Measurements from ENCODE around the gene CBFA2T2.
"Not testable (repeated sequence)": the region's sequence is repeated elsewhere in the genome, so short reads cannot be mapped to it uniquely, and the experiment has no call there.

CBFA2T2 gene

DNA sequence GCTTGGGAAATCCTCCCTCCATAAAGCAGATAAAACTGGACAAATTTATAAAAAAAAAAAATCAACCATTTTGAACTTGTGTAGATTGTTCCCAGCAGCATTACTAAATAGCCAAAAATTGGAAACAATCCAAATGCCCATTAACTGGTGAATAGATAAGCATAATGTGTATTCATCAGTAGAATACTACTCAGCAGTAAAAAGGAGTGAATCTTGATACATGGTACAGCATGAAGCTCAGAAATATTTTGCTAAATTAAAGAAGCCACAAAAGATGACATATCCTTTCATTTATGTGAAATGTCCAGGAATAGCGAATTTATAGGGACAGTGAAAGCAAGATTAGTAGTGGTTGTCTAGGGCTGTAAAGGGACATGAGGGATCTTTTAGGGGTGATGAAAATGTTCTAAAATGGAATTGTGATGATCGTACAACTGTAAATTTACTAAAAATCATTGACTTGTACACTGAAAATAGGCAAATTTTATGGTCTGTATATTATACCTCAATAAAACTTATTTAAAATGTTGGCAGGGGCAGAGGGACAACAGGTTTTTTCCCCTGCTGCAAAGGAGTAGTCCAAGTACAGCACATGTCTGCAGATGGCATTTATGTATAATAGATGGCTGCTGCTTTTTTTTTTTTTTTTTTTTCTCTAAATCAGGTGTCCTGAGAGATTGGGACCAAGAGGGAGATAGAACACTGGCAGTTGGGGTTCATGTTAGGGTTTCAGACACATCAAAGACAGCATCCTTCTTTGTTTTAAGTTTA, 59.5 kb downstream of the CBFA2T2 start:
- DNase-seq (ENCODE audit: low read depth, low spot score), result no peak

DNA sequence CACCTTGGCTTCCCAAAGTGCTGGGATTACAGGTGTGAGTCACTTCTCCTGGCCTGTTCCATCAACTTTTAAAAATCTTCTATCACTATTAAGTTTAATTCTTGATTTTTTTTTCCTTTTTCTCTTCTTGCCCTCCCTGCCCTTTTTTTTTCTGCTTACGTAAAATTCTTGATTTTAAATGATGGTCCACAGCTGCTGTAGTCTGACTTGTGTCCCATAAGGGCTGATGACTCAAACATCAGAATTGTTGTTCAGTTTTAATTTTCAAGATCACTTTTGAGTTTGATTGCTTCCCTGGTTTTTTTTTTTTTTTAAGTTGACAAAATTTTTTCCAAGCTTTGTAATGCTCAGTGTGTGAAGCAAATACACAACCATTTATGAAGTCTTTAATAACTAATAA, 61.9 kb downstream of the CBFA2T2 start:
- no peak for DNase-seq (ENCODE audit: low read depth, low spot score)

DNA sequence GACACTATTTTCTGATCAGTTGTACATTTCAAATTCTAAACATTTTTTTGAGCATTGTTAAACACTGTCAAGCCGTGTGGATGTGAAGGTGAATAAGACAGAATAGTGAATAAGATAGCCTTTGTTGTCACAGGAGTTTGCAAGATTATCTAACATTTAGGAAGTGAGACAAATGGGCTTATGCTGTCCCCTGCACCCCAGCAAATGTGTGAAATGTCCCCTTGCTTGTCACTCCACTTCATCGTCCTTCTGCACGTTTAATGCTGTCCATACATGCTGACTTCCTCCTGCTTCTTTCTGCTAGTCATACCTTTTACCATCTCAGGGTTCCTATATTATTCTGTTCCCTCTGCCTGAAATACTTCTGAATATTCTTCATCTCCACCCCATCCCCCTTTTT, 62.6 kb downstream of the CBFA2T2 start:
- no peak for DNase-seq (ENCODE audit: low read depth, low spot score)

DNA sequence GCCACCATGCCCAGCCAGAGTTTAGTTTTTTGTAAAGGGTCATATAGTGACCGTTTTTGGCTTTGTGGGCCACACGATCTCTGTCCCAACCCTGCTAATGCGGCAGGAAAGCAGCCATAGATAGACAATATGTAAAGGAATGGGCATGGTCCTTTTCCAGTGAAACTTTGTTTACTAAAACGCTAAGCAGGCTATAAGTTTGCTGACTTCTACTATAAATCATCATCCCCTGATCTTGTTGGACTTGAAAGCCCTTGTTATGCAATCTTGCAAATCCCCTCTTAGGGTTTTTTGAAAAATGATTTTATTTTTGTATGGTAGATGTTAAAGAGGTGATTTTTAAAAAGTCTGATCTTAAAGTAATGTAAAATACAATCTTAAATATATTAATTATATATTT, 63.6 kb downstream of the CBFA2T2 start:
- DNase-seq (ENCODE audit: low read depth, low spot score), result no peak

DNA sequence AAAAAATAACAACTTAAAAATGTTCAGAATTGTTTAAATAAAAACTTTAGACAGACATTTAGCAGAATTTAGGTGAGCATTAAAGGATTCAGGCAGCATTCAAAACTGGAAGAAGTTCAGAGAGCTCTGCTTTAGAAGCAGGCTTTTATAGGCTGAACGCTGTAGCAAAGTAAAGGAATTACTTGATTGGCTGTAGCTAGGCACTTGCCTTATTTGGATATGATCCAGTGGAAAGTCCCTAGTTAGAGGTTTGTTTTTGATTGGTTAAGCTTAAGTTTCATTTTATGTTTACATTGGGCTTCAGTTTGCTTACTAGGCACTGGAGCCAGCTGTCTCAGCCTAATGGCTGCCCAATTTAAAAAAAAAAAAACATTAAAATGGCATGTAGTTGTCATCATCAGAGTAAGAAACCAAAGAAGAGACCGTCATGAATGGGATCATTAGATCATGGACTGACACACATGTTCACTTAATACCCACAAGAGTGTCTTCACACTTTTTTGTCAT, 65.1 kb downstream of the CBFA2T2 start:
- peak; percentile 17 for DNase-seq (ENCODE audit: low read depth, low spot score)

DNA sequence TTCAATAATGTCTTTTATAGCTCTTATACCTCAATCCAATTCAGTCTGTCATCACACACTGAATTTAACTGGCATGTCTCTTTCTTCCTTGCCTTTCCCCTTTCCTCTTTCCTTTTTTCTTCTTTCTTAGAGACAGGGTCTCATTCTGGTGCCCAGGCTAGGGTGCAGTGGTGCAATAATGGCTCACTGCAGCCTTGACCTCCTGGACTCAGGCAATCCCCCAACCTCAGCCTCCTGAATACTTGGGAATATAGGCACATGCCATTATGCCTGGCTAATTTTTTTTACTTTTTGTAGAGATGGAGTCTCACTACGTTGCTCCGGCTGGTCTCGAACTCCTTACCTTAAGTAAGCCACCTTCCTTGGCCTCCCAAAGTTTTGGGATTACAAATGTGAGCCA, 65.9 kb downstream of the CBFA2T2 start:
- no peak for DNase-seq (ENCODE audit: low read depth, low spot score)

DNA sequence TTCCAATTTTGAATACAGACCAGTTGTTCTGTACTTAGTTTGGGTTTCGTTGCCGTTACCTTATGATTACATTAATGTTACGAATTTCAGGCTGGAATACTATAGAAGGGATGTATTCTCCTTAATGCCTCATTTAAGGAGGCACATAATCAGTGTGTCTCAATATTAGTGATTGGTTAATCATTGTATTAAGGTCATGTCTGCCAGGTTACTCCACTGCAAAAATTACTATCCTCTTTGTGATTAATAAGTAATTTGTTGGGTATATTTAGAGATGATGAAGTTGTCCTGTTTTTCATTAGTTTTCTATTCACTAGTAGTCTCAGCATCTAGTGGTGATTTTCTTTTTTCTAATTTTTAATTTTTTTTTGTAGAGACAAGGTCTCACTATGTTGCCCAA, 66.3 kb downstream of the CBFA2T2 start:
- DNase-seq (ENCODE audit: low read depth, low spot score), result no peak

DNA sequence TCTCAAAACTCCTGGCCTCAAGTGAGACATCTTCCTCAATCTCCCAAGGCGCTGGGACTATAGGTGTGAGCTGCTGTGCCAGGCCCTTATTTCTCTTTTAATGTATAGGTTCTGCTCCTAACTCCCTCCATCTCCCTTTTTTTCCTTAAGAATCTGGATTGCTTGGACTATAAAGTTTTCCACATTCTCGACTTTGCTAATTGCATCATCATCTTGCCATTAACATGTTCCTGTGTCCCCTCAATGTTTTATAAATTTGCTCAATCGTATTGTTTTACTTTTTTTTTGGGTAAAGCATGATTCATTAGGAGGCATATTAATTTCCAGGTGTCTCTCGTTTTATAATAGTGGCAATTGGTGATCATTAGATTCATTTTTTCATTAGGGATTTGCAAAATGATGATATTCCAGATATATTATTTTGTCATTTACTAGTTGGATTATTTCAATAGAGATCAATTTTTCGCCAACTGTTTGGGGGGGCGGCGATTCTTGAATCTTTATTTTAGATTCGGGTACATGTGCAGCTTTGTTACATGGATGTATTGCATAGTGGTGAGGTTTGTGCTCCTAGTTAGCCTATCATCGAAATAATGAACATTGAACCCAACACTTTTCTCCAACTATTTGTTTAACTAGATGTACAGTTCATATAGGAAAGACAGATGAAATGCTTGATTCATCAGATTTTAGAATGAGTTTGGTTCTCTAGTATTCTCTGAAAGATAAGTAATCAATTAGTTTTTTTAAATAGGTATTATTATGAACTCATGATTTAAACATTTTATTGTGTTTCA, 68.7 kb downstream of the CBFA2T2 start:
- no peak for DNase-seq (ENCODE audit: low read depth, low spot score)

DNA sequence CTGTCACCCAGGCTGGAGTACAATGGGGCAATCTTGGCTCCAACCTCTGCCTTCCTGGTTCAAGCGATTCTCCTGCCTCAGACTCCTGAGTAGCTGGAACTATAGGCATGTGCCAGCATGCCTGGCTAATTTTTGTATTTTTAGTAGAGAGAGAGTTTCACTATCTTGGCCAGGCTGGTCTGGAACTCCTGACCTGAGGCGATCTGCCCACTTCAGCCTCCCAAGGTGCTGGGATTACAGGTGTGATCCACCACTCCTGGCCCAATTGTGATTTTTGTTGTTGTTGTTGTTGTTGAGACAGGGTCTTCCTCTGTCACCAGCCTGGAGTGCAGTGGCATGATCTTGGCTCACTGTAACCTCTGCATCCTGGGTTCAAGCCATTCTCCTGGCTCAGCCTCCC, 69.3 kb downstream of the CBFA2T2 start:
- no peak for DNase-seq (ENCODE audit: low read depth, low spot score)

DNA sequence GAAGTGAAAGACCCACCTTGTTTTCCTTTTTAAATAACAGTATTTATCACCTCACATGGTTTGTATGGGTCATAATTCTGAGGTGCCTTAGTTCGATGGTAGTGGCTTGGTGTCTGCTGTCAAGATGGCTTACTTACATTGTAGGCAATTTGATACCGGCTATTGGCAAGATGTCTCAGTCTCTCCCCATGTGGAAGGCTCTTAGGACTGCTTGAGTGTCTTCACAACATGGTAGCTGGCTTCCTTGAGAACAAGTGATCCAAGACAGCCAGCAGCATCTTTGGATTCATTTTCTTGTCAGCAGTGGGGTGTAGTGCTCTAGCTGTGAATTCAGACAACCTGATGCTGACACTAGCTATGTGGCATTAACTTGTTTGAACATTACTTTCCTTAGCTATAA, 70.1 kb downstream of the CBFA2T2 start:
- no peak for DNase-seq (ENCODE audit: low read depth, low spot score)

DNA sequence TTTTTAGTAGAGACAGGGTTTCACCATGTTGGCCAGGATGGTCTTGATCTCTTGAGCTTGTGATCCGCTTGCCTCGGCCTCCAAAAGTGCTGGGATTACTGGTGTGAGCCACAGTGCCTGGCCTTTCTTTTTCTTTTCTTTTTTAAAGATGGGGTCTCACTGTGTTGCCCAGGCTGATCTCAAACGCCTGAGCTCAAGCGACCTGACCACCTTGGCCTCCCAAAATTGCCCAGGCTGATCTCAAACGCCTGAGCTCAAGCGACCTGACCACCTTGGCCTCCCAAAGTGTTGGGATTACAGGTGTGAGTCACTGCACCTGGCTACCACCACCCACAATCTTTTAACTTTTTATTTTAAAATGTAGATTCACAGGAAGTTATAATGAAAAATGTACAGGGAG, 71.2 kb downstream of the CBFA2T2 start:
- not testable (repeated sequence) for DNase-seq (ENCODE audit: low read depth, low spot score)

DNA sequence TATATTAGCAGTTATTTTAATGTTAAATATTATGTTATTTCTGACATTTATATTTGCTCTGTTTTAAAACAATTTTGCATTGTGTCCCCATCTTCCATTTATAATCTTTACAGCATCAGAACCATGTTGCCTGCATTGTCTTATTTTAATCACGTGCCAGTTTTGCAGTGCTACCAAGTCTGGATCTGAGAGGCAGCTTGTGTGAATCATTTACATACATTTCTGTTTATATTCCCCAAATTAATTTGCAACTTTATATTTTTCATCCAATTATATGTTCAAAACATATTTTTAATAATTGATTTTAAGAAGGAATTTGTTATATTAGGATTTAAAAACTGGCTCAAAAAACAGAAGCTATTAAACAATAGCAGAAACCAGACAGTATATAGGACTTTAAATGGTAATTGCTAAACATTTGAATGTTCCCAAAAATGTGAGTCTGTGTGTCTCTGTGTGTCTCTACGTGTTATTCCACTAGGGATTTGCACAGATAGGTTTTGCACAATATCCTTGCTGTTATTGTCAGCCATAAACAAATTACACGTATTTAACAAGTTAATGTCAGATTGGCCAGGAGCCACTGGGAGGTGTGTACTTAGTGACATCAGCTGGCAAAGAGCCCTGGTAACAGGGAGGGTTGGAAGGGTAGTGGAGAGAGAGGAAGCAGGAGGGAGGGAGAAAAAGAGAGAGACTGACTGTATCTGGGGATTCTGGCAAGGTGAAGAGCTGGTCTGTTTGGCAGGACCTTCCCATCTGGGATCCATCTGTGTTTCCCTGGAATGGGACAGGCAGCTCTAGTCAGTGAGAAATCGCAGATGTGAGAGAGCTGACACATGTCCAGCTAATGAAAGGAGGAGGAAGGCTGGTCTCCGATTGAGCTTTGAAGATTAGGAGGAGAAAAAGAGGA, 72.1 kb downstream of the CBFA2T2 start:
- no peak for DNase-seq (ENCODE audit: low read depth, low spot score)

DNA sequence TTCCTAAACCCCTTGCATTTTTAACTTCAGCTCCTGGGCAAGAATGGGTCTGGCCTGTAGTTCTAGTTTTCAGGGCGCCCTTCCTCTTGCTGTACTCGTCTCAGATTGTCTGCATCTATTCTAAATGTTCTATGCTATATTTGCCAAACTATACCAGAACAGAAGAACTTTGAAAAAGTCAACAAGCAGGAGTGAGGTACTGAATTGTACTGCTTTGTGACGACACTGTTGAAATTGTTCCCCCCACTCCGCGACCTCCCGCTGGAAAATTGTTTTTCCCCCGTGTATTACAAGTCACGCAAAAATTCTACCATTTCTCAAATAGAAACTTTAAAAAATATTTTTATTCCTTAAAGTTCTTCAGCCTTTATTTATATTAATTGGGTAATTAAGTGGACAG, 73.9 kb downstream of the CBFA2T2 start:
- DNase-seq (ENCODE audit: low read depth, low spot score), result no peak

DNA sequence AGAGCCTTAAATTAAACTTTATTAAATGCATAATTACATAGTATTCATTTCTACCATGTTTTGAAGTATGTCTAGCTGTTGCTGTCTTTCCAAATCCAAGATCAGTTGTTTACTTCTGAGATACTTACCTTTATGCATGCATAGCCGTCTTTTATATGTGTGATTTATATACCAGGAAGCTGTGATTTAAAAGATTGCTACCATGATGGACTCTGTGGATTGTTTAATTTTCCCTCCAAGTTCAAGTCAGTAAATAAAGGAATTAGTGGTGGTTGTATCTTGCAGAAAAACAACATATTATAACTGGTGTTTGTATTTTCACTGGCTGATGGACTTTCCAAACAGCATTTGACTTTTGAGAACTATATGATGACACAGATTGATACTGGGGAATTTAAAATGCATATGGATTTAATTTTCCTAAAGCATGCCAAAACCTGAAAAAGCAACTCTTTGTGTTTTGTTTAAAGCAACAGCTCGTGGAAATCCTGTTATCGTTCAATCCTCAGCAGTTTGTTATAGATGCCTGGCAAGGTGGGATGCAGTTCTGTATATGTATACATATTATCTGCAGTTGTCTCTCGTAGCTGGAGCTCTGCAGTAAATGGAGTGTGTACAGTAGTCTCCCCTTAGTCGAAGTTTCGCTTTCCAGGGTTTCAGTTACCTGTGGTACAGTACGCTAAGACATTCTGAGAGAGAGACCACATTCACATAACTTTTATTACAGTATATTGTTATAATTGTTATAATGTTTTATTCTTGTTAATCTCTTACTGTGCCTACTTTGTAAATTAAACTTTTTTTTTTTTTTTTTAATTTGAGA, 77.1 kb downstream of the CBFA2T2 start:
- DNase-seq (ENCODE audit: low read depth, low spot score), result no peak

DNA sequence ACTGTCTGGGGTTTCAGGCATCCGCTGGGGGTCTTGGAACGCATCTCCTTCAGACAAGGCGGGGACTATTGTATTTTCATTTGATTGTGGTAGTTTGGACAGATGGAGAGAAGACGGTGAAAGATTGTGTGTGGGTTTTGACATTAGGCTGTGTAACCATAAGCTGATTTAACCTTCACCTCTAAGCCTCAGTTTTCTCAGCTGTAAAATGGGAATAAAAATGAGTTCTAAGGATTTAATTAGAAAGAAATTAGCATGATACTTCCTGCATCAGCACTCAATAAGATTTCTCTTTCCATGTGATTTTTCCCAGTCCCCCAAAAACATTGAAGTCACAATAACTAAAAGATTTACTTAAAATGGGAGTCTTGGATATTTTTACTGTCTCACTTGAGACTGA, 78.1 kb downstream of the CBFA2T2 start:
- DNase-seq (ENCODE audit: low read depth, low spot score), result no peak

DNA sequence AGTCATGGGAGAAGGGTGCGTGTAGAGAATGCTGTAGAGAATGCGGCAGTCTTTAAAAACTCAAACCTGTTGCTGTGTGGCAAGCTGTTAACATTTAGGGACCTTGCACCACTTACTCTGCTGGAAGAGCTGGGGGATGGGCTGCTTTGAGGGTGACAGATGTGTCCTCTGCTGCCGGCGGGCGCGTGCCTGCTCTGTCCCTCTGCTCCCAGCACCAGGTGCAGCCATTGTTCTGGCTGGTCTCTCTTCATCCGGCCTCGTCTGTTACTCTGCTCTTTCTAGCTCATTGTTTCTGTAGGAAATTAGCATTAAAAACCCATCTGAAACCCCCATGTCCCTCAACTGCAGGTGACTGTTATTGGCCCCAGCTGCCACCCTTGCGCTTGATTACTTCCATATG, 78.5 kb downstream of the CBFA2T2 start:
- DNase-seq (ENCODE audit: low read depth, low spot score), result no peak

DNA sequence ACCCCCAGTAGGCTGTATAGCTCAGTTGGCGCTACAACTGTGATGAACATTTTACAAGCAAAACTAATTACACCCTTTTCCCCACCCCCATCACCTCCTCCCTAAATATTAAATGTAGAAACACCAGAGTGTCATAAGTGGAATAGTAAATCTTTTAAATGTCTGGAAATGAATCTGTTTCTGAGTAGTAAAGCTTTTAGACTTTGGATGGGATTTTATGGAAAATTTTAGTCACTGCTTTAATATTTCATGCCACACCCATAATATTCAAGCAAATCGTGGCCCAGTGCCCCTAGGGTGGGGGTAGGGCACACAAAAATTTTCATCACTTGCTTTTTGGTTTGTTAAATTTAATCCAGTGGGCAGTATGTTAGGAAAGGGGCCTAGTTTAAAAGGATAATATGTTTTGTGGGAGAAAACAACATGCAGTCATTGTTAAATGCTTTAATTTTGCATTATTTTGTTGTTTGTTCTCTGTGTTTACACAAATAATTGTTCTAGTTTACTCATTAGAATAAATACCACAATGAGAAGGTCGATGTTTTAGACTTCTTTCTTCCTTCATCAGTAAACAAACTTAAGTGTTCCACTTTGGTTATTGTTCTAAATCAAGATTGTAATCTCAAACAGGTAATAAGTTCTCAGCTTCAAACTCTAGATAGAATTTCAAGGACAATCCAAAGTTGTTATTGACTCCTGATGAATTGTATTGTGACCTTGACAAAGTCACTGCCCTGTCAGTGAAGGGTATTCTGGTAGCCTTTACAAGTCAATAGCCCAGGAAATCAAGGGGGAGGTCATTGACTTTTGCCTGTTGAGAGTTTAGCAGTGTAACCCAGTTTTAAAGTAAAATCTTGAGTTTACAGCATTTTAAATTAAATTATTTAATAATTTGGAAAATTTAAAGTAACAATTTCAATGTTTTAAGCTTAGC, 79.2 kb downstream of the CBFA2T2 start:
- no peak for DNase-seq (ENCODE audit: low read depth, low spot score)

DNA sequence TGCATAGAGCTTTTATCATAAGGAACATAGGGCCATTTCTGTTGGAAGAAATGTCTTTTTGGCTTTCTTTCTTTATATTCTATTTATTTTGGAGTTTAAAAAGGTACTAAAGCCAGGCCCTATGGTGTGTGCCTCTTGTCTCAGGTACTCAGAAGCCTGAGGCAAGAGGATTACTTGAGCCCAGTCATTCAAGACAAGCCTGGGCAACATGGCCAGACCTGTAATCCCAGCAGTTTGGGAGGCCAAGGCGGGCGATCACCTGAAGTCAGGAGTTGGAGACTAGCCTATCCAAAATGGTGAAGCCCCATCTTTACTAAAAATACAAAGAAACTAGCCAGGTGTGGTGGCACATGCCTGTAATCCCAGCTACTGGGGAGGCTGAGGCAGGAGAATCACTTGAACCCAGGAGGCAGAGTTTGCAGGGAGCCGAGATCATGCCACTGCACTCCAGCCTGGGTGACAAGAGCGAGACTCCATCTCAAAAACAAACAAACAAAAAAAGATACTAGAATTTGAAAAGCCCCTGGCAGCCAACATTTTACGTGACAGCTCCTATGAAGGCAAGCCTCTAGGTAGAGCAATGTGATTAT, 80.0 kb downstream of the CBFA2T2 start:
- no peak for DNase-seq (ENCODE audit: low read depth, low spot score)

DNA sequence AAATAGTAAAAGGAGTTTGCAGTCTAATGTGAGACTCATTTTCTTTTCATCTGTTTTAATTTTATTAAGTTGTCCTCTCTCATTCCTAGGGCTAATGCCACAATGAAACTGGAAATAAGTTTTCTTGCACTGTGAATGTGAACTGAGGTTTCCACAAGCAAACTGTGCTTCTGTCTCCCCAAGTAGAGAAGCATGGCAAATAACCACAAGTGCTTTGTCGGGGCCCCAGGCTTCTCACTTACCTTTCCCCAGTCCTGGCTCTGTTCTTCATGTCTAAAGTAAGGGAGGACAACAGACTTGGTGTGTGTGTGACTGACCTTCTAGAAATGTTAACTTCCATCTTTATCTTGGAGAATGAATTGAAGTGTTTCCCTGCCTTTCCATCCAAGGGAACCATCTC, 80.8 kb downstream of the CBFA2T2 start:
- no peak for DNase-seq (ENCODE audit: low read depth, low spot score)

DNA sequence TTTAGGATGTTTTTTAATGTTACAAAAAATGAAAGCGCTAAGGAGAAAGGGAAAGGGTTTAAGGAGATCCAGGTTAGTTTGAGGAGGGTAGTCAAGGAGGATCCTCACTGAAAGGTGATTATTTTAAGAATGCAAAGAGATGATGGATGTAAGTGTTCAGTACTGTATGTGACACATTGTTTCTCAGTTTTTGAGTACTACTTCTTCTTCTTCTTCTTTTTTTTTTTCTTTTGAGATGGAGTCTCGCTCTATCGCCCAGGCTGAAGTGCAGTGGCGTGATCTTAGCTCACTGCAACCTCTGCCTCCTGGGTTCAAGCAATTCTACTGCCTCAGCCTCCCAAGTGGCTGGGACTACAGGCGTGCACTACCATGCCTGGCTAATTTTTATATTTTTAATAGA, 83.4 kb downstream of the CBFA2T2 start:
- DNase-seq (ENCODE audit: low read depth, low spot score), result not testable (repeated sequence)
